ENCODE measurements around the gene DDOST.

GRCh38 chr1:20648946-20649345 lies 12.2 kb downstream of the DDOST start:
- TF ChIP-seq CTCF (IDR thresholded peaks at IDR 0.05) (no peak), EP300 (IDR thresholded peaks at IDR 0.05) (no peak), POLR2AphosphoS5 (IDR thresholded peaks at IDR 0.05) (no peak), POLR2A (IDR thresholded peaks at IDR 0.05) (no peak)

Measured in gastroesophageal sphincter (tissue), 3 donors.